Measurements from ENCODE around the gene OGFOD3.
"Not testable (repeated sequence)": the region's sequence is repeated elsewhere in the genome, so short reads cannot be mapped to it uniquely, and the experiment has no call there.

Gene OGFOD3

GRCh38 chr17:82380860-82381702 is 37.3 kb downstream of the OGFOD3 start:
- no peak for DNase-seq (ENCODE audit: extremely low spot score)
- ChIA-PET POLR2A (no interaction called here), CTCF (no interaction called here)
- no peak for TF ChIP-seq LEF1 (IDR thresholded peaks at IDR 0.05; ENCODE audit: borderline replicate concordance)
- no peak for TF ChIP-seq PKNOX1 (IDR thresholded peaks at IDR 0.05)
- no peak for TF ChIP-seq ZNF384 (IDR thresholded peaks at IDR 0.05)
- TF ChIP-seq FOXA1 (IDR thresholded peaks at IDR 0.05): no peak

- POLR2A ChIA-PET: interaction anchor here (1.0 to 1.4 kb wide), 3 partner anchors 11 to 16 kb away, joined by 3 to 4 read pairs (median 3); no protein-coding TSS in a partner anchor
- TF ChIP-seq ELF4 (IDR thresholded peaks at IDR 0.05): no peak
- TF ChIP-seq TARDBP (IDR thresholded peaks at IDR 0.05): no peak
- TF ChIP-seq LEF1 (IDR thresholded peaks at IDR 0.05; ENCODE audit: borderline replicate concordance): no peak
- no peak for TF ChIP-seq FOXK2 (IDR thresholded peaks at IDR 0.05)
- CTCF ChIA-PET: interaction anchor here (1.0 to 1.3 kb wide), 2 partner anchors 13 to 172 kb away, joined by 3 read pairs; no protein-coding TSS in a partner anchor
- DNase-seq (ENCODE audit: extremely low spot score): no peak
These were observed 39.7 kb downstream of the OGFOD3 start for GRCh38 chr17:82378741-82379021.

GRCh38 chr17:82377924-82378740 is 40.3 kb downstream of the OGFOD3 start:
- ChIA-PET CTCF (interaction anchor here (1.0 to 1.3 kb wide), 2 partner anchors 12 to 172 kb away, joined by 3 read pairs; no protein-coding TSS in a partner anchor), POLR2A (interaction anchor here (1.0 to 1.4 kb wide), 3 partner anchors 10 to 16 kb away, joined by 3 to 4 read pairs (median 3); no protein-coding TSS in a partner anchor)
- no peak for DNase-seq (ENCODE audit: extremely low spot score)
- TF ChIP-seq FOXK2 (IDR thresholded peaks at IDR 0.05) (no peak), FOXM1 (IDR thresholded peaks at IDR 0.05; ENCODE audit: borderline replicate concordance) (no peak), HDGF (IDR thresholded peaks at IDR 0.05; ENCODE audit: borderline replicate concordance) (no peak), FOXA1 (IDR thresholded peaks at IDR 0.05) (no peak), L3MBTL2 (conservative IDR thresholded peaks at IDR 0.05) (no peak)

- DNase-seq (ENCODE audit: extremely low spot score); CTCF ChIA-PET: not testable (repeated sequence)
- POLR2A ChIA-PET: interaction anchor here (1.3 kb wide), 1 partner anchor 15 kb away, joined by 3 read pairs; no protein-coding TSS in a partner anchor
These were observed 41.1 kb downstream of the OGFOD3 start for GRCh38 chr17:82377294-82377693.

GRCh38 chr17:82376042-82376730 is 42.2 kb downstream of the OGFOD3 start:
- ChIA-PET CTCF (no interaction called here), POLR2A (no interaction called here)
- TF ChIP-seq BHLHE40 (IDR thresholded peaks at IDR 0.05; ENCODE audit: borderline replicate concordance) (no peak), HDGF (IDR thresholded peaks at IDR 0.05; ENCODE audit: borderline replicate concordance) (no peak), FOXM1 (IDR thresholded peaks at IDR 0.05; ENCODE audit: borderline replicate concordance) (no peak), ARNT (IDR thresholded peaks at IDR 0.05) (no peak), NFRKB (IDR thresholded peaks at IDR 0.05) (no peak), L3MBTL2 (conservative IDR thresholded peaks at IDR 0.05) (no peak), PKNOX1 (IDR thresholded peaks at IDR 0.05) (no peak), FOXA1 (IDR thresholded peaks at IDR 0.05) (no peak), CTBP1 (IDR thresholded peaks at IDR 0.05; ENCODE audit: borderline replicate concordance) (no peak), ZNF384 (IDR thresholded peaks at IDR 0.05) (no peak), TARDBP (IDR thresholded peaks at IDR 0.05) (no peak), SP1 (IDR thresholded peaks at IDR 0.05) (no peak), LEF1 (IDR thresholded peaks at IDR 0.05; ENCODE audit: borderline replicate concordance) (no peak), SUZ12 (IDR thresholded peaks at IDR 0.05) (no peak)
- no peak for DNase-seq (ENCODE audit: extremely low spot score)

GRCh38 chr17:82375359-82376041 is 42.9 kb downstream of the OGFOD3 start:
- ChIA-PET CTCF (no interaction called here), POLR2A (no interaction called here)
- TF ChIP-seq ELF4 (IDR thresholded peaks at IDR 0.05) (no peak), FOXA1 (IDR thresholded peaks at IDR 0.05) (no peak), TARDBP (IDR thresholded peaks at IDR 0.05) (no peak), SUZ12 (IDR thresholded peaks at IDR 0.05) (no peak)
- DNase-seq (ENCODE audit: extremely low spot score): no peak
